GM19238 (cell line): Measurements from ENCODE around the gene ELL.
"Not testable (repeated sequence)": the region's sequence is repeated elsewhere in the genome, so short reads cannot be mapped to it uniquely, and the experiment has no call there.

ENCODE experiments used
- DNase-seq: peaks from one replicate; pipeline ENCODE4 v3.0.0; 2011; ENCODE audit warnings: low spot score; ENCODE audit not compliant: insufficient read length

ELL gene

DNA sequence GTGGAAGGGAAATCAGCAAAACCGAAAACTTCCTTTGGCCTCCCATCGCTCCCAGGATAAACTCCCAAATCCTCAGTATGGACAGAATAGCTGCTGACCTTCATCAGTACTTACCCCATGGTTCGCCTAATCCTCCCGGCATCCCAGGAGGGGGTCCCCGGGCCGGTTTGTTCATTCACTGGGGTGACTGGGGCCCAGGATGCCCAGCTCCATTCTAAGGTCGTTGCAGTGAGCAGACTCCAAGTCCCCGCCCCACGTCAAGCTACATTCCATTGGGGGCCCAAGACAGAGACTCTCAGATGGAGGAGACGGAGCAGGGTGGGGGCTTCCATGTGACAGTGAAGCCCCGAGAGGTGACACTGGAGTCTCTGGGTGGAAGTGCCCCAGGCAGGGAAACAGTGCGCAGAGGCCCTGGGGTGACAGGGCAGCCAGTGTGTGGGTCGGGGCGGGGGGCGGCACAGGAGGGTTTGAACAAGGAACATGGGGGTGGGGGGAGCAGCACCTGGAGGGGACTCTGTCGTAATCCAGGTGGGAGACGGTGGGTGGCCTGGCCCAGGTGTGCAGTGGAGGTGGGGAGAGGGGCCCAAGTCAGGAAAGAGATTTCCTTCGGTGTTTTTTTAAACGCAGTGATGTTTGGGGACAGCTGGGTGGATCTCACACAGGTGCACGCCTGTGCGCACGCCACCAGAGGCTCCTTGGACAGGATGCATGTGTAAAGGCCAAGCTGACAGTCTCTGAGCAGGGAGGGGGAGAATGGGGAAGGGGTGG, 97.6 kb downstream of the ELL start:
- DNase-seq = no peak

DNA sequence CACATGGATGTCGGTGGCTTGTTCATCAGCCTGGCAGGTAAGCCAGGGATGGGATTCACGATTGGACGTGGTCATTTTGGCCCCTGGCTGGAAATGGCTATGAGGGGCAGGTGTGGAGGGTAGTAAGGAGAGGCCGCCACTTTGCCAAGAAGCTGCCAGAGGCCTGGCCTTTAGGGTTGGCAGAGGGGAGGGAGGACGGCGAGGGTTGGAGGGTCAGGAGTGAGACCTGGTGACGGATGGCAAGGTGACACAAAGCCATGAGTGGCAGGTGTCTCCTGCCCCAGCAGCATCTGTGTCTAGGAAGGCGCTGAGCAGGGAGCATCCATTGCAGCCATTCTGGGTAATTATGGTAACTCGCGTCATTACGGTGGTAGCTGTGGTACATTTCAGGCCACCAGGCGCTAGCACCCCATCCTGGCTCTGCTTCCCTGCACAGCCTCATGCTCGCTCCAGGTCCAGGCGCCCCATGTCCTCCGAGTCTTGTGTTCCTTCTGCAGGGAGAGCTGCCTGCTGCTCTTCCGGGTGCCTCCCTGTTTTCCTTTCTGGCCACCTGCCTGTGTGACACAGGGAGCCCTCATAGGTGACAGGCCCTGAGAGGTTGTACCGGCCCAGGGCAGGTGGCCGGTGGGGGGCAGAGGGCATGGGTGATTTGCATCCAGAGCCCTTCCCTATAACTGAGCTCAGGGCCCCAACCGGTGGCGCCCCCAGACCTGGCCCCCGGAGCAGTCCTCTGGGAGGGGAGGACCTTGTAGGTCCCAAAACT, 98.4 kb downstream of the ELL start:
- DNase-seq = no peak

DNA sequence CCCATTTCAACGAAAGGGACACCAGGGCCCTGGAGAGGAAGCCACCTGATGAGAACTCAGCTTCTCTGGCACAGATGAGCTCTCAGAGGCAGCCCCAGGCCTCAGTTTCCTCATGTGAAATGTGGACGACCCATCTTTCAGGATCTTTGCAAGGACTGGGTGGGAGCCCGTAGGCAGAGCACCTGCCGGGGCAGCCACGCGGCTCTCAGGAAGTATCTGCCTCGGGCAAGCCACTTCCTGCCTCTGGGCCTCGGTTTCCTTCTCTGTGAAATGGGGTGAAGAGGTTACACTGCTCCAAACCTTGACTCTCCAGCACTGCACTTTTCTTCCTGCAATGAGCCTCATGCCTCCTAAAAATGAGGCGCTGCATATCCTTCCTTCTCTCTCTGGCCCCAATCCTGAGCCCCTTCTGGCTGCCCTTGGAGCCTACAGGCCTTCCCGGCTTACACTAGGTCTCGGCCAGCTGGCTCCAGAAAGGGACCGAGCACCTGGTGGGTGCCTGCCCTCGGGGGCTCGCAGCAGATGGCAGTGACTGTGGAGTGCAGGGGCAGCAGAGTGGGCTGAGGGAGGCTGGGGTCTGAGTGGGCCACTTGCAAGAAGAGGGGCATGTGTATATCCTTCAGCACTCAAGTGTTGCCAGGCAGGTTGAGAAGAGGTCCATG, 99.2 kb downstream of the ELL start:
- DNase-seq = no peak

DNA sequence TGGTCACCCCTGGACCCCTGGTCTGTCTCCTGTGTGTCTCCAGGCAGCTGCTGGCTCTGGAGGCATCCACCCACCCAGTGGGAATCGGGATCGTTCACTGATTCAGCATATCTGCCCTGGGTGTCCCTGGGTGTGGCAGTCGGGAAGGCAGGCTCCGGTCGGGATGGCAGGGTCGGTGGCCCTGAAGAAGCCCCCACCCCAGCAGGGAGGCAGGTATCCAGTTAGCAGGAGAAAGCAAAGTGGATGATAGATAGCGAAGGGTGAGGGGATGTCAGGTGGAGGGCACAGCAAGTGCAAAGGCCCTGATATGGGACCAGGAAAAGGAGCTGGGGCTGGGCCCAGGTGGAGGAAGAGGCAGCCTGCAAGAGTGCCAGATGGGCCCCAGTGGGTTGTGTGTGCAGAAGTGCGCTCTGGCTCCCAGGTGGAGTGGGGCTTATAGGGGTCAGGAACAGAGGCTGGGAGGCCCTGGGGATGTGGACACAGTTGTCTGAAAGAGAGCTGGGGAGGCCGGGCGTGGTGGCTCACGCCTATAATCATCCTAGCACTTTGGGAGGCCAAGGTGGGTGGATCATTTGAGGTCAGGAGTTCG, 100.4 kb downstream of the ELL start:
- DNase-seq = no peak

DNA sequence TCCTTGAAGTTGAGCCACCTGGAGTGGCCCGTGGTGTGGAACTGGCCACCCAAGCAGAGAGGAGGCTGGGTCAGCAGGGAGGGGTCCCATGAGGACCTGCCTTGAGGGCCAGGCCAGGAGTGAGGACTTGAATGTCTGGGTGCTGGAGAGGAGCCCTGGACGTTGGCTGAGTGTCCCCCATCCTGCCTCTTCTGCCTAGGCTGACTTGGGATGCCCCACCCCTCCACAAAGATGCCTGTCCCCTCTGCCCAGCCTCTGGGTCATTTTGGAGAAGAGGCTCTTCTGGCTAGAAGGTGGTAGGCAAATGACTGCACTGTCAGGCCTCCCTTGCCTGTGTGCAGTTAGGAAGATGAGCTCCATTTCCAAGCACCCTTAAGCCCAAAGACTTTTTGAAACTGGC, 100.9 kb downstream of the ELL start:
- no peak for DNase-seq

DNA sequence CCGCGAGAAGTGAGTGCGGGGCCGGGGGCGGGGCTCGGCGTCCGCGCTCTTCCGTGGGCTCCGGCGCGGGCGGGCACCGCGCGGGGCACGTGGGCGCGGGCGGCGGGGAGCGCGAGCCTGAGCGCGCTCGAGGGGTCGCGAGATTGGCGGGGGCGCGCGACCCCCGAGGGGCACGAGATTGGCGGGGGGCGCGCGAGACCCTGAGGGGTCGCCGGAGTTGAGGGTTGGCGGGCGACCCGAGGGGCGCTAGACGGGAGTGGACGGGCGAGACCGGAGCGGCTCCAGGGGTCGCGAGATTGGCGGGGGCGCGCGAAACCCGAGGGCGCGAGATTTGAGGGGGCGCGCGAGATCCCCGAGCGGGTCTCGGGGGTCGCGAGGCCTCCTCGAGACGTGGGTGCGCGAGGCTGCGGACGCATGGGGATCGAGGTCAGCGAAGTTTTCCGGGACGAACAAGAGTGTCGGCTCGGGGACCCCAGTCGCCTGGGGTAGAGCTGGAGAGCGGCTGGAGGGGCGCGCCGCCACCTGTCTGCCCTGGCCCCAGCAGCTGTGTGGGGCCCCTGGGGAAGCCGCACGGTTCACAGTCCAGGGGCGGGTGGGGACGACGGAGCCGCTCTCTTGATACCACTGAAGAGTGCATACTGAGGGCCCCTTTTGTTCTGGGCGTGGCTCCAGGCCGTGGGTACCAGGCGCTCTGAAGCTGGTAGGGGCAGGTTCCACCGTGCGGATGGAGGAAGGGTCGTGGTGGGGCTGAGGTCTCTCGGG, 102.0 kb downstream of the ELL start:
- DNase-seq = no peak

DNA sequence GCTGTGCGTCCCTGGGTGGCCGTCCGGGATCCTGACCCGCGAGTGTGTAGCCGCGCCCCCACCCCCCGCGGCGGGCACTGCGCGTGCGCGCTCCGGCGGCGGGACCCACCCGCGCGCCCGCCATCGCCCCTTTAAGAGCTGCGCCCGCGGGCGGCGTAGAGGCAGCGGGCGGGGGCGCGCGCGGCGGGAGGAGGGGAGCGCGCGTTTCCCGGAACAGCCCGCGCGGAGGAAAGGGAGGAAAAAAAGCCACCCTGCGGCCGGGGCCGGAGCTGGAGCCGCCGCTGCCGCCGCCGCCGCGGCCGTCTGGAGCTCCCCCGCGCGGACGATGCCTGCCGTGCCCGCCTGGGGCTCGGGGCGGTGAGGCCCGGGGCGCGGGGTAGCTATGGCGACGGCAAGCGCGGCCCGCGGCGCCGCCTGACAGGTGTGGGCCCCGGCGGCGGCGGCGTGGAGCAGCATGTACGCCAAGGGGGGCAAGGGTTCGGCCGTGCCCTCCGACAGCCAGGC, 102.6 kb downstream of the ELL start, which contains the start of gene SSBP4:
Gene SSBP4, plus strand, starts transcription at position 204 of the 504 bp plus-strand sequence. Its CDS starts 251 bp downstream, at position 455.
- DNase-seq = peak; percentile 88

DNA sequence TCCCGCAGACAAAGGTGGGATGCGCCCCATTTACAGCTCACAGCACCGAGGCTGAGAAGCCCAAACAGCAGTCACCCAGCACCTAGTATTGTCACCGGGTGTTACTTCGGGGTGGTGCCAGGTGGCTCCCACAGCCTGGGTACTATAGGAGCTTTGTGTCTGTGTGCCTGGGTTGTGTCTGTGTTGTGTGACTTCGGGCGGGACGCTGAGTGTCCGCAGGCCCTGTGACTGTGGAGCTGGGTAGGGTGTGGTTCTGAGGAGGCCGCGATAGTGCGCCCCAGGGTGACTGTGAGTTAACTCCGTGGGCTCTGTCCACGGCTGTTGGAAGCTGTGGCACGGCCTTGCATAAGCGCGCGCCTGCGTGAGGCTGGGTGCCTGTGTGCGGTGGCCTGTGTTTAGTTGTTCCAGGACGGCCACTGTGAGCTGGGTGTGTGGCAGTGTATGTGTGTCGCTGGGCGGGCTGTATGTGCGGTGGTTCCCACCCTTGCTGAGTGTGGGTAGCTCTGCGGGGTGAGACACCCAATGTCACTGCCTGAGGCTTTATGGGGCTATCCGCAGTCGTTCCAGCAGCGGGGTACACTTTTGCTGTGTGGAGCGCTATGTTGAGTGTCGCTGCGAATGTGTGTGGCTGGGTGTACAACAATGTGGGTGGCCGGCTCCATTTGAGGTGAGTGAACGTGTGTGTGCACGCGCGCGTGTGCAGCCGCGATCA, 103.2 kb downstream of the ELL start:
- DNase-seq = no peak

DNA sequence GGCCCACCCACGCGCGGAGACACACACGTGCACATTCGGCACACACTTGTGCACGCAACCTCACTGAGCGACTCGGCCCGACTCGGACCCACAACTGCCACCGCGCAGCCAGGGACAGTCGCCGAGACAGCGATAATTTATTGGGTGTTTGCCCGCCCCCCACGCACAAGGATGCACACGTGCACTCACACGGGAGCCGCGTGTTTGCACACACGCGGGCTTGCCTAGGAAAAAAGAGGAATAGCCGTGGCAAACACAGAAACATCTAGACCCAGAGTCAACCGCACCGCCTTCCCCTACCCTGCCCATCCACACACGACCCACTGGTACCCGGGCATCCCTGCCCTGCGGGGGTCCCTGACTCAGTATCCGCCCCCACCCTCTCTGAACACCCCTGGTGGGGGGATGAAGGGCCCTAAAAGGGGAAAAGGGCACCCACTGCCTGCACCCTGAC, 103.8 kb downstream of the ELL start:
- DNase-seq = no peak

DNA sequence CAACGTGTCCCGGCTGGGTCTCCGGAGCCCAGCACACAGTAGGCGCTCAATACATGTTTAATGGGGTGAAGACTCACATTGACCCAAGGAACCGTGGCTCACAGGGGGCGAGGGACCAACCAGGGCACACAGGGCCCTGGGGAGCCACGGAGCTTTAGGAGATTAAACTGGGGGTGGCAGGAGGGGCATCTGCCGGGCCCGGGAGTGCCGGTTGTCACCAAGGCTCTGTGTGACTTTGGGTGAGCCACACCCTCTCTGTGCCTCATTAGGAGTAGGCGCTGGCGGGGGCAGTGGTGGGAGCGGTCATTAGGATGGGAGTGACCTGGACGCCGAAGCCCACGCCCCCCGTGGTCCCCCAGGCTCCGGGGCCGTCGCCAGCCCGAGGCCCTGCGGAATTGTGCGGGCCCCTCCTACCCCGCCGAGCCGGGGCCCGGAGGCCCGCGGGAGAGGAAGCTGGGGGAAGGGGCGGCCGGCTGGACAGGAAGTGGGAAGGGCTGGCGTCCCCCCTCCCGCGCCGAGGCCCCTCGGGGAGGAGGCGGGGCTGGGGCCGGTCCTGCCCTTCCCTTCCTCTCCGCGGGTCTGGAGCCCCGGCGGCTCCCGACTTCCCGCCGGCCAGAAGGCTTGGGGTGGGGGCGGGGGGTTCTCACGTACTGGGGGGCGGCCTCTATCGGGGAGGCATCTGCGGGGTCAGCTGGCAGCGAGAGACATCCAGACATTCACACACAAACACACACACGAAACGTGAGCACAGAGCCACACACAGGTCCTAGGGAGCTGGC, 104.4 kb downstream of the ELL start:
- DNase-seq = no peak

DNA sequence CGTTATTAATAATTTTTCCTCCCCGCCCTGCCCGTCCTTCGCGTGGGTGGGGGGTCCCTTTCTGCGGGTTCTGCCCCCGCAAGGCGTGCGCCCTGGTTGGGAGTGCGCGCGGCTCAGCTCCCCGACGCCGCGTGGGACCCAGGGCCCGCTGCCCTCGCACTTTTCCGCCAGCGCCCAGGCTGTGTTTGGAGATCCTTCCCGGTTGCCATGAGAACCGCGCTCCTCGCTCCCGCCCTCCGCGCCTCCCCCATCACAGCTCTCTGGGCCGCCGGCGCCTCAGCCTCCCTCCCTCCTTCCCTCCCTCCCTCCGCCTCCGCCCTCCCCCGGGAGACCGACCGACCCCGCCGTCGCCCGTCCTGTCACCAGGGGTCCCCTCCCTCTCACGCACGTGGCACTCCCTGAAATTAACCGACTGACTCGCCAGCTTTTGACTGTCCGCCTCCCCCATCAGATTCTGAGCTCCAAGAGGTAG, 105.1 kb downstream of the ELL start:
- DNase-seq = no peak

DNA sequence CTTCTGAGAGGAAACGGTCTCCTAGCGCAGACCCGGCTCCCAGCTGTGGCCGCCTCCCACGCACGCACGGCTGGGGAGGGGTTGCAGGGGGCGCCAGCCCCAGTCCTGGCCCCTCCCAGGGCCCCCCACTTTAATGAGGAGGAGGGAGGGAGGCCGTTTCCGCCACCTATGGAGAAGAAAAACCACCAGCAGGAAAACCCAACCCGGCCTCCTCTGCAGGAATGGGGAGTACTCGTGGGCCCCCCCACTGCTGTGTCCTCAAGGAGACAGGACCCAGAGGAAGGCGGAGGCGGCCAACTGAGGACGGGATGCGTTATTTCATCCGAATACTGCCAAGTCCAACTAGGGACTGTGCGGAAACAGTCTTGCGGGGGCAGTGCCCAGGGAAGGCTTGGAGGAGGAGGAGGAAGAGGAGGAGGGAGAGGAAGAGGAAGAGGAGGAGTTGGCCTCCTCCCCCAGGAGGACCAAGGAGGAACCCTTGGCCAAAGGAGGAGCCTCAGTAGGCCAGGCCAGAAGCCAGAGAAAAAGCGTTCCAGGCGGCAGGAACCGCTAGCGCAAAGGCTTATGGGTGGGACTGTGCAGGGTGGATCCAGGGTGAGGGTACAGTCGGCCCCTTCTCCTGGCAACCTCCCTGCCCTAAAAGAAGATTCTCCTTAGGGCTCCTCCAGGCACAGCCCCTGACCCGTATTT, 106.5 kb downstream of the ELL start:
- DNase-seq = no peak

DNA sequence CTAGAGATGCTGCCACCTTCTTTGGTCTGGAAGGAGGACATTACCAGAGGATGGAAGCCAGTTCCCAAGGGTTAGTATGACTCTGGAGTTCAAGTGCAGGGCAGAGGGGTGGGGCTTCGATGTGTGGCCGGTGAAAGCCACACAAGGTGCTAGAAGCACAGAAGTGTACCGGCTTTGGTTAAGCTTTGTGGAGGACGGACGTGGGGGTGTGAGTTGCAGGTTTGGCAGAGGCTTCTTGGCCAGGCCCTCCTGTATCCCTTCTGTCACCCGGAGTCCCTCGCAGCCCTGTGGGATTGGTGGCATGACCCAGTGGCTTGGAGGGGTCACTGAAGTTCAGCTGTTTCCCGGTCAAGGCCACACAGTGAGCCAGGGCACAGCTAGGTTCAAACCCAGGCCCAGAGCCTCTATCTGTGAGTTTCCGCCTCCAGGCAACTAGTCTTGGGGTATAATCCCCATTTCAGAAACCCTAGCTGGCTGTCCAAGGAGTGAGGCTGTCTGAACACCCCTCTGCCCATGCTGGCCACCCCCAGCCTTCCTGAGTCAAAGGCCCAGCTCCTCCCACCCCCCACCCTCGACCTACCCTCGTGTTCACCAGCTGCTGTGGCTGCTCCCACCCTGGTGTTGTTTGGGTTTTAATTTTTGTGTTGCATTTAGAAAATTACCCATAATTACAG, 107.2 kb downstream of the ELL start:
- no peak for DNase-seq

DNA sequence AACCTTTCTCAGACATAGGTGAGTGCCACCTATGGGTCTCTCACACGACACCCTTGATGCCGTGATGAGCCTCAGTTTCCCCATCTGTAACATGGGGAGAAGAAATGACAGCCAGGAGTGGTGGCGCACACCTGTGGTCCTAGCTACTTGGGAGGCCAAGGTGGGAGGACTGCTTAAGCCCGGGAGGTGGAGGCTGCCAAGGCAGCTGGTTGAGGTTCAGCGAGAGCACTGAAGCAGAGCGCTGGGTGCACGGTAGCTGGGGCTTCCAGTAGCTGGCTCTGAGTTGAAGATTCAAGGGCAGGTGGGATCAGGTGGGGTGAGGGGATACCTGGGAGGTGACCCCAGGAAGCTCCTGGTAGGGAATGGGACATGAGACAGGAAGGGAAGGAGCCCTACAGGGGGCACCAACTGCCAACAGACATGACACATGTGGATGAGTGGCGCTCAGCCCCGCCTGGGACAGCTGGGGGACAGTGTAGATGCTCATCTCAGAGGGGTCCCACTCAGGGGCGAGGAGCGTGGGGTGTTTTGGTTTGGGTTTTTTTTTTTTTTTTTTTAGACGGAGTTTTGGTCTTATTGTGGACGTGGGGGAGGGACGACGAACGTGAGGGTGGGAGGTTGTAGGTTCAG, 109.1 kb downstream of the ELL start:
- no peak for DNase-seq

DNA sequence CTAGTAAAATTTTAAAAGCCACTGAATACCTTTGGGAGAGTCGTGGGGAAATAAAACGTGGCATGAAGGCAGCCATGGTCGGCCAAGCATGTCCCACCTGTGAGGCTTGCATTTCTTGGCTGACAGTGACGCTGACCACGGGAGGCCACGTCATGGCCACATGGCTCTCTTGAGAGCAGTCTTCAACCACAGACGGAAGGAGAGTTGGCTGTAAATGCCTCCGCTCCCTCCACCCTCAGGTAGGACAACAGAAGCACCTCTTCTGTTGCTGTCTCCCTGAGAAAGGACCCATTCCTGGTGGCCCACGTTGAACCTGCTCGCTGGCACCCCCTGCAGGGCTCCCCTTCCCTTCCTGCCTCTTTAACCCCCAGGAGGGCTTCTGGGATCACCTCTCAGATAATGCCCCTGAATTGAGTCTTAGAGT, 113.8 kb downstream of the ELL start:
- no peak for DNase-seq

DNA sequence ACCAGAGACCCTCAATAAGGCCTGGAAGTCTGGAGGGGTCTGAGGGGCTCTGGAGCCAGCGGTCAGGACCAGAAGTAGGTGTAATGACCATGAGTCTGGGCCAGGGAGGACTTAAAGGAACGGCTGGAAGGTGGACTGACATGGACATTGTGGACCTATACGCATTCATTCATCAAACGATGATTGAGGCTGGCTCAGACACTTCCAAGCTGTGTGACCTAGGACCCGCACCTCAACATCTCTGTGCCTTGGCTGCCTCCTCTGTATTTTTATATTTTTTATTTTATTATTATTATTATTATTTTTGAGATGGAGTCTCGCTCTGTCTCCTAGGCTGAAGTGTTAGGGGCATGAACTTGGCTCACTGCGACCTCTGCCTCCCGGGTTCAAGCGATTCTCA, 115.1 kb downstream of the ELL start:
- no peak for DNase-seq

DNA sequence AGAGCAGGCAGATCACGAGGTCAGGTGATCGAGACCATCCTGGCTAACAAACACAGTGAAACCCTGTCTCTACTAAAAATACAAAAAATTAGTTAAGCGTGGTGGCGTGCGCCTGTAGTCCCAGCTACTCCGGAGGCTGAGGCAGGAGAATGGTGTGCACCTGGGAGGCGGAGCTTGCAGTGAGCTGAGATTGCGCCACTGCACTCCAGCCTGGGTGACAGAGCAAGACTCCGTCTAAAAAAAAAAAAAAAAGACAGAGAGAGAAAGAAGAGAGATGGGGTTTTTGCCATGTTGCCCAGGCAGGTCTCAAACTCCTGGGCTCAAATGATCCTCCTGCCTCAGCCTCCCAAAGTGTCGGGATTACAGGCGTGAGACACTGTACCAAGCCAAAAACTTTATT, 116.1 kb downstream of the ELL start:
- not testable (repeated sequence) for DNase-seq
